OCI-LY7 (cell line): ENCODE measurements around the gene GGA1. TPM values are rescaled to one million over a fixed set of nuclear protein-coding genes. Genes with fewer than 3 reads are reported as not detected.

ENCODE experiments used
- BruUV-seq: library from RNA; stranded (reverse); fragments of 400-500 nt; replicated peaks from 2 replicates; lab custom pipeline; 2021; lab: Mats Ljungman, UMichigan
- CTCF ChIA-PET: fragments of 300-600 bp; sonication (Branson Sonifier 250); formaldehyde crosslinking; loops from one replicate; lab custom pipeline; 2022; ENCODE audit warnings: antibody characterized with exemption; ENCODE audit not compliant: unreplicated experiment; lab: Charles Lee
- POLR2A ChIA-PET: fragments of 300-600 bp; sonication (Branson Sonifier 250); formaldehyde crosslinking; loops from one replicate; lab custom pipeline; 2022; ENCODE audit warnings: antibody characterized with exemption; lab: Charles Lee
- DNase-seq: peaks from one replicate; pipeline ENCODE4 v3.0.0-alpha.2; 2015; ENCODE audit warnings: low spot score
- H2AFZ ChIP-seq: fragments of 200-600 bp; sonication (generic), shearing (Covaris generic); 2 replicates; pipeline ENCODE4 v1.6.1; 2014; ENCODE audit warnings: mild to moderate bottlenecking, antibody characterized with exemption, low read length, moderate library complexity
- H3K27ac ChIP-seq: fragments of 200-600 bp; sonication (generic); 2 replicates; pipeline ENCODE4 v1.5.1; 2014; ENCODE audit warnings: mixed run types, low read depth, mild to moderate bottlenecking, moderate library complexity, low read length, inconsistent platforms; ENCODE audit not compliant: poor library complexity, severe bottlenecking
- H3K36me3 ChIP-seq: fragments of 200-600 bp; sonication (generic); 2 replicates; pipeline ENCODE4 v1.6.1; 2014; ENCODE audit warnings: mild to moderate bottlenecking, antibody characterized with exemption, low read length, moderate library complexity, mixed read lengths; ENCODE audit not compliant: insufficient read depth
- H3K4me1 ChIP-seq: fragments of 200-600 bp; sonication (generic); 2 replicates; pipeline ENCODE4 v1.5.1; 2014; ENCODE audit warnings: mild to moderate bottlenecking, low read length; ENCODE audit not compliant: insufficient read depth, poor library complexity, severe bottlenecking
- H3K4me2 ChIP-seq: fragments of 200-600 bp; sonication (generic); 2 replicates; pipeline ENCODE4 v1.6.1; 2014; ENCODE audit warnings: mild to moderate bottlenecking, low read length
- H3K4me3 ChIP-seq: fragments of 200-600 bp; sonication (generic); 2 replicates; pipeline ENCODE4 v1.5.1; 2014; ENCODE audit warnings: mild to moderate bottlenecking, low read depth, low read length; ENCODE audit not compliant: poor library complexity, severe bottlenecking
- H3K79me2 ChIP-seq: fragments of 200-600 bp; sonication (generic); 2 replicates; pipeline ENCODE4 v1.6.1; 2016; ENCODE audit warnings: low read depth, mild to moderate bottlenecking, low read length, moderate library complexity, mixed read lengths; ENCODE audit not compliant: insufficient read depth
- H3K9me2 ChIP-seq: fragments of 200-600 bp; sonication (generic); 2 replicates; pipeline ENCODE4 v1.6.1; 2016; ENCODE audit warnings: mild to moderate bottlenecking, low read length, mixed read lengths; ENCODE audit not compliant: insufficient read depth
- H3K9me3 ChIP-seq: fragments of 200-600 bp; sonication (generic); 2 replicates; pipeline ENCODE4 v1.6.1; 2014; ENCODE audit warnings: mild to moderate bottlenecking, mixed run types, low read length, mixed read lengths
- H4K20me1 ChIP-seq: fragments of 200-600 bp; sonication (generic); 2 replicates; pipeline ENCODE4 v1.6.1; 2014; ENCODE audit warnings: mild to moderate bottlenecking, antibody characterized with exemption, low read length, moderate library complexity, mixed read lengths; ENCODE audit not compliant: insufficient read depth
- CTCF ChIP-seq: fragments of 200-600 bp; sonication (generic); conservative IDR thresholded peaks from 2 replicates; pipeline ENCODE4 v1.5.1; 2014; ENCODE audit warnings: mild to moderate bottlenecking, antibody characterized with exemption, low read length, moderate library complexity, mixed read lengths
- EZH2phosphoT487 ChIP-seq: fragments of 200-600 bp; sonication (generic); IDR thresholded peaks from 2 replicates; pipeline ENCODE4 v1.6.1; 2018; ENCODE audit warnings: low read depth, borderline replicate concordance, mild to moderate bottlenecking, mixed run types, antibody characterized with exemption, low read length, moderate library complexity, mixed read lengths
- intact Hi-C: fragments of 100-400 bp; cut with micrococcal nuclease; formaldehyde crosslinking; loops from one replicate; pipeline ENCODE4 v1.10.0; 2022; ENCODE audit not compliant: unreplicated experiment
- total RNA-seq, 2 experiments: library from RNA; depleted of rRNA in 1 of 2; stranded (reverse); fragments of >200 nt in 1 of 2; shearing (Covaris generic) in 1 of 2; gene quantifications; 2 replicates each; pipeline ENCODE4 v1.2.3, GENCODE V29; 2014 to 2022

Gene GGA1
- total RNA-seq, 2 experiments from 2014 or later, result 127 to 172 TPM

DNA sequence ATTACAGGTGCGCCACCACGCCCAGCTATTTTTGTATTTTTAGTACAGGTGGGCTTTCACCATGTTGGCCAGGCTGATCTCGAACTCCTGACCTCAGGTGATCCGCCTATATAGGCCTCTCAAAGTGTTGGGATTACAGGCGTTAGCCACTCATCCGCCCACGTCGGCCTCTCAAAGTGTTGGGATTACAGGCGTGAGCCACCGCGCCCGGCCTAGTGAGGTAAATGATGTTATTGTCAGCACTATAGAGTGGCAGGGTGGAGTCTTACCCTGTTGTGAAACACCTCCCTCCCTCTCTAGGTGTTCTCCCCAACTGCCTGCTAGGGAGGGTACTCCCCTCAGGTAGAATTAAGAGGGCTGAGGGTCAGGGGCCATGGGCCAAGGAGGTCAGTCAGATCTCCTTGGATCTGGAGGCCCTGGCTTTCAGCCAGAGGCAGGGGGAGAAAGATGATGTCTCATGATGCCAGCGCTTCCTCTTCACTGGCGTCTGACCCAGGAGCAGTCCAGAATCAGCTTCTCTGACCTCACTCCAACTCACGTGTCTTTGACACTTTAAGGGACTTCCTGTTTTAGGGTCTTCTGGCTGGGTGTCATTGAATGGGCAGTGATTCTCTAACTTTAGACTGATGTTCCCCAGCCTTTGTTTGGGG is 2.0 kb downstream of the GGA1 start:
- Histone ChIP-seq H3K4me3 (peak overlapping the region; percentile 77), H3K36me3 (peaks cover 42% of the 10 kb centered on the region)
- no TSS peak for BruUV-seq

DNA sequence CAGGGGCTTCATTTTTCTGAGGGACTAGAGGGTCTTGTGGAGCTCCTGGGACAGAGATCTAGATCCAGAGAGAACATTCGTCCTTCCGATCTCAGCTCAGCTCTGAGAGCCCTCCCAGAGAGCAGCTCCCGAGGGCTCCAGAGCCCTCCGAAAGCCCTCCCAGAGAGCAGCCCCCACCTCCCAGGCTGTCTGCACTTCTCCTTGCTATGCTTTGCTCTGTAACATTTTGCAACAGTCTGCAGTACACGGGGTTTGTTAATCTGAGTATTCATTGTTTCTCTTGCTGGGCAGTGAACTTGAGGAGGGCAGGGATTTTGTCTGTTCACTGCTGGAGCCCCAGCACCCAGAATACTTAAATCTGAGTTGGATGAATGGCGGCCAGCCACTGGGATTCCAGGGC is 2.6 kb downstream of the GGA1 start:
- TF ChIP-seq EZH2phosphoT487 (no peak), CTCF (no peak)
- peak overlapping the region; percentile 94 for H3K4me2 ChIP-seq
- H3K27ac ChIP-seq, result peak overlapping the region; percentile 90
- H2AFZ ChIP-seq, result no peak overlapping the region
- peak overlapping the region; percentile 77 for H3K4me3 ChIP-seq
- DNase-seq, result no peak
- no peaks in the 10 kb centered on the region for H3K9me2 ChIP-seq
- intact Hi-C loops, result no loop called here
- POLR2A ChIA-PET, result no interaction called here
- CTCF ChIA-PET, result interaction anchor here (1.6 kb wide), 1 partner anchor 45 kb away, joined by 3 read pairs; no protein-coding TSS in a partner anchor
- H4K20me1 ChIP-seq, result no peaks in the 10 kb centered on the region
- no TSS peak for BruUV-seq
- peaks cover 45% of the 10 kb centered on the region for H3K36me3 ChIP-seq
- H3K4me1 ChIP-seq, result peaks cover 31% of the 10 kb centered on the region
- peaks cover 32% of the 10 kb centered on the region for H3K79me2 ChIP-seq
- no peaks in the 10 kb centered on the region for H3K9me3 ChIP-seq

More for the DNA sequence above, 2.0 kb downstream of the GGA1 start:
- ChIA-PET CTCF (interaction anchor here (0.5 to 1.6 kb wide), 2 partner anchors 29 to 44 kb away, joined by 3 to 6 read pairs; no protein-coding TSS in a partner anchor), POLR2A (interaction anchor here (3.3 kb wide), 1 partner anchor 8 kb away, joined by 25 read pairs; no protein-coding TSS in a partner anchor)
- peak; percentile 49 for DNase-seq
- Histone ChIP-seq H3K9me3 (no peaks in the 10 kb centered on the region), H4K20me1 (no peaks in the 10 kb centered on the region), H3K27ac (peak overlapping the region; percentile 90), H3K79me2 (peaks cover 32% of the 10 kb centered on the region), H3K4me2 (peak overlapping the region; percentile 94), H3K9me2 (no peaks in the 10 kb centered on the region), H2AFZ (no peak overlapping the region), H3K4me1 (peaks cover 31% of the 10 kb centered on the region)
- no peak for TF ChIP-seq CTCF
- no peak for TF ChIP-seq EZH2phosphoT487
- intact Hi-C loops, result no loop called here
